ENCODE measurements around the gene FRRS1L. TPM values are rescaled to one million over a fixed set of nuclear protein-coding genes. Genes with fewer than 3 reads are reported as not detected.

FRRS1L gene
- total RNA-seq, 2 donors from 2014 or later: 4.4 to 5.7 TPM

DNA sequence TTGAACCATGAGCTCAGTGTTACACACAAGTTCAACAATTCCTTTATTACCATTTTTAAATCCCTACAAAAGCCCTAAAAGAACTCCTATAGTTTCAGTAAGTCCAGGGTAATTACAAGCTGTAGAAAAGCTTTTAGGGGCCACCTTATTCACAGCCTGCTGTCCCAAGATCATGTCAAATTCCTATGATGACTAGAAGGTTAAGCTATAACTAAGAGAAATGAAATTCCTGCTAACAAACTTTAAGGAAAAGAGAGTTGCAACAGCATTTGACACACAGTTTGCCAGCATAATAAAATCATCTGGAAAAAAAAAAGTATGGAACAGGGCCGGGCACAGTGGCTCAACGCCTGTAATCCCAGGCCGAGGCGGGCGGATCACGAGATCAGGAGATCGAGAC, 78.8 kb downstream of the FRRS1L start:
- DNase-seq (no peak), ATAC-seq (no peak)
- intact Hi-C loops (cut with DNase I): no loop called here

DNA sequence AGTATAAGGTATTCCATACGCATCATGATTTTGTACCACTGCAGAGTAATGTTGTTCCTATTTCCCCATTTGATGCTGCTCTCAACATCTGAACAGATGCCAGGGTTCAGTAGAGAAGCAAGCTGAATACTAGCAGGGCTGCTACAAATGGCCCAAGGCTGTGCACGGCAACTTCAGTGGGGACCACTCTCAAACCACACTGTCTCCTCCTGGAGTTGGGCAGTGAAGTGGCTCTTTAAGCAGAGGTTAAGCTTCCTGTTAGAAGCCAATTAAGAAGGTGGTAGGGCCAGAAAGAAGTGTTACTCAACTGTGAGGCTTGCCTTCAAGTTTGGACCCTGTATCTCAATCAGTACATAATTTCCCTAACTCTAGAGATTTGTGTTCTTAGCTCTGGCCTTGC, 79.3 kb downstream of the FRRS1L start:
- intact Hi-C loops (cut with DNase I): no loop called here
- no peak for ATAC-seq
- DNase-seq: no peak

DNA sequence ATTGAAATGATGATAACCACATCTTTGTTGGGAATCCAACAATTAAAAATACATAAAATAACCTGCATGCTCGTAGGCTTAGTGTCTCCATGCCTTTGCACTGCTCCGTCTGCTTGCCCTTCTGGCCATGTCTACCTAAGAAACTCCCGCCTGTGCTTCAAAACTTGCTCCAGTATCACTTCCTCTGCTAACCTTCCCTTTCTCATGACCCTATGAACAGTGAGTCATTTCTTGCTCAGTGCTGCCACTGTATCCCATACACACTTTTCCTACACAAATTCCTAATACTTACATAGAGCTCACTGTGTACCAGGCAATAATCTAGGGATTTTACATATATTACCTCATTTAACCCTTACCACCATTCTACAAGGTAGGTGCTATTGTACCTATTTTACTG, 80.8 kb downstream of the FRRS1L start:
- intact Hi-C loops (cut with DNase I): no loop called here
- DNase-seq (no peak), ATAC-seq (no peak)

DNA sequence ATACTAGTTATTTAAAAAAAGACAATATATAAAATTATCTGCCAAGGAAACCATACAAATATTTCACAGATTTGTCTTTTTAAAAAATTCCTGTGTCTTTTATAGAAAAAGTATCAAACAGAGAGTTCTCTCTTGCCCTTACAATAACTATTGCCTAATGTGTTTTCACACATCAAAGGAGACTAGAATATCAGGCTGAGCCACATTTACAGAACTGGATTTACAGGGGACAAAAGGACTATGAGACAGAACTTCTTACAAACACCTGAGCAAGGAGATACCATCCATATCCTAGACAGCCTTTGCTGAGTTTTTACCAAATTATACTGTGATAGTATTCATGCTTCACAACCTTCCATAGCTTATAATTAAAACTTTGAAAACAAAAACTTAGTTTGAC, 81.5 kb downstream of the FRRS1L start:
- intact Hi-C loops (cut with DNase I): no loop called here
- DNase-seq (no peak), ATAC-seq (no peak)

DNA sequence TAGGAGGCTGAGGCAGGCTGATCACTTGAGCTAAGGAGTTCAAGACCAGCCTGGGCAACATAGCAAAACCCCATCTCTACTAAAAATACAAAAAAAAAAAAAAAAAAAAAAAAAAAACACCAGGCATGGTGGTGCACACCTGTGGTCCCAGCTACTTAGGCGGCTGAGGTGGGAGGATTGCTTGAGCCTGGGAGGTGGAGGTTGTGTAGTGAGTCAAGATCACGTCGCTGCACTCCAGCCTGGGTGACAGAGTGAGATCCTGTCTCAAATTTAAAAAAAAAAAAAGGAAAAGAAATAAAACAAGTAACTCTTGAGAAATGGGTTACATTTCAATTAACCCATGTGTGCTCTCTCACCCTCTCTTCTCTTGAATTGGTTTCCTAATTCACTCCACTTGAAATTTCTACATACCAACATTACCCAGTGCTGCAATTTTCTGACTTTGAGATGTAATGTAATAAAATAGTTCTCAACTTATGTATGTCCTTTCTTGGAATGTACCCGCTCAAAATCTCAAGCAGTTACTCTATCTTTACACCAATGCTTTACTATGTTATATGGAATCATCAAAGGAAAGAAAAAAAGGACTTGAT, 83.1 kb downstream of the FRRS1L start:
- no peak for ATAC-seq
- no peak for DNase-seq
- intact Hi-C loops (cut with DNase I): no loop called here

DNA sequence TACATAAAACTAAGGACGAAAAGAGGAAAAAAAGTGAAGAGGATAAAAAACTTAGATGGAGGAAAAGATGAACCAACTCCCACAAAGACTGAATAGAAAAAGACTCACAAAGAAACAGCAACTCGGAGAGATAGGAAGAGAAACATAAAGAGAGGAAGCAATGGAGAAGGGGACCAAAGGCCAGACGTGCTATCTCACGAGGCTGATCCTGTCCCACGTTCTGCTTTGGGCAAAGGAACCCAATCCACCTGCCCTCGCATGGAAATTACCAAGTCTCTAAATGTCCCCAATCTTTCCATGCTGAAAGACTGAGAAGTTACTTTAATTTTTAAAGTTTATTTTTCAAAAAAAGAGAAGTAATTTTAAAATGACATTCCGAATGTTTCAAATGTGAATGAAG, 83.9 kb downstream of the FRRS1L start:
- DNase-seq (no peak), ATAC-seq (no peak)
- intact Hi-C loops (cut with DNase I): no loop called here

DNA sequence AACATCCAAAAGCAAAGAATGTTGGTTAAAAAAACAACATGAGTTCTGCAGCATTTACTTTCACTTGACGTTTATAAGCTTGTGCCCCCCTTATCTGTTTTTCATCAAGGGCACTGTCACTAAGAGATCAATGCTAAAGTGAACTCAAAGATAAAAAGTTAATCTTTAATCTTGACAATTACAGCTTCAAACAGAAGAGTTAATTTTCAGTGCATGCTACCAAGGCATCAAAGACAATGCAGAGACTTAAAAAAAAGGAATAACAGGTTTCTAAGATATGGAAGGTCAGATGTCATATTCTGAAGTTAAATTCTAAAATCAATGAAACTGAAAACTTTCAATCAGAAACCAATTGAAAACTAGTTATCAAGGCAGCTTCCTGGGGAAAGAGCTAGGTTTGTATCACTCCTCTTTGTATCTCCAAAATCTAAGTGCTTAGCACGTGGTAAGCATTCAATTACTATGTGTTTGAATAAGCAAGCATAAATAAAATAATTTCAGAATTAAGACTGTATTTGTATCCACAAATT, 84.9 kb downstream of the FRRS1L start:
- ATAC-seq (no peak), DNase-seq (no peak)
- intact Hi-C loops (cut with DNase I): no loop called here

Other genes with a start within 250 kb of the FRRS1L start
- 10 to 100 TPM; 19.1 to 27.0 TPM for gene ELP1, start 233.1 kb downstream of the FRRS1L start, total RNA-seq
- 10 to 100 TPM in 1 of 2 donors, 1 to 10 TPM in 1; 7.4 to 12.4 TPM for gene ABITRAM, start 232.8 kb downstream of the FRRS1L start, total RNA-seq
- 10 to 100 TPM; 87.0 to 91.2 TPM for gene CTNNAL1, start 153.8 kb downstream of the FRRS1L start, total RNA-seq
- 10 to 100 TPM; 67.4 to 79.3 TPM for gene TMEM245, start 47.3 kb downstream of the FRRS1L start, total RNA-seq
- gene EPB41L4B, start 153.8 kb upstream of the FRRS1L start, total RNA-seq: 10 to 100 TPM; 19.4 to 21.6 TPM